HepG2 (cell line): Measurements from ENCODE around the gene LIPC. TPM values are rescaled to one million over a fixed set of nuclear protein-coding genes. Genes with fewer than 3 reads are reported as not detected.

Source experiments
- ATF7-NPFF ChIP-seq: sonication (generic); formaldehyde crosslinking; IDR thresholded peaks from 2 replicates; pipeline ENCODE4 v1.8.1; 2023; ENCODE audit warnings: mild to moderate bottlenecking, low read depth, missing genetic modification reagents, moderate library complexity
- HOMEZ ChIP-seq: IDR thresholded peaks from 2 replicates; pipeline ENCODE4 v1.6.1; 2016; ENCODE audit warnings: low read depth
- NBN ChIP-seq: fragments of 450-650 bp; conservative IDR thresholded peaks from 2 replicates; pipeline ENCODE4 v1.6.1; 2017
- PAXIP1 ChIP-seq: sonication (generic); formaldehyde crosslinking; conservative IDR thresholded peaks from 2 replicates; pipeline ENCODE4 v1.4.0; 2020; ENCODE audit warnings: mild to moderate bottlenecking, missing genetic modification reagents, moderate library complexity
- SP5 ChIP-seq: IDR thresholded peaks from 2 replicates; pipeline ENCODE4 v1.6.1; 2016; ENCODE audit warnings: low read depth, borderline replicate concordance
- ZBTB10 ChIP-seq: sonication (generic); formaldehyde crosslinking; IDR thresholded peaks from 2 replicates; pipeline ENCODE4 v1.4.0; 2020; ENCODE audit warnings: missing genetic modification reagents, borderline replicate concordance
- ZBTB34 ChIP-seq: sonication (generic); formaldehyde crosslinking; IDR thresholded peaks from 2 replicates; pipeline ENCODE4 v1.8.0; 2022; ENCODE audit warnings: mild to moderate bottlenecking, missing genetic modification reagents
- ZMYM3 ChIP-seq: sonication (generic); formaldehyde crosslinking; IDR thresholded peaks from 2 replicates; pipeline ENCODE4 v1.5.1; 2020; ENCODE audit warnings: mild to moderate bottlenecking, missing genetic modification reagents
- ZNF333 ChIP-seq: sonication (generic); formaldehyde crosslinking; IDR thresholded peaks from 2 replicates; pipeline ENCODE4 v1.4.0; 2020; ENCODE audit warnings: mild to moderate bottlenecking, missing genetic modification reagents, borderline replicate concordance
- ZNF576 ChIP-seq: sonication (generic); formaldehyde crosslinking; IDR thresholded peaks from 2 replicates; pipeline ENCODE4 v1.4.0; 2020; ENCODE audit warnings: mild to moderate bottlenecking, missing genetic modification reagents
- ZNF616 ChIP-seq: sonication (generic); formaldehyde crosslinking; IDR thresholded peaks from 2 replicates; pipeline ENCODE4 v1.5.0; 2020; ENCODE audit warnings: low read depth, mild to moderate bottlenecking, missing genetic modification reagents
- ZNF800 ChIP-seq: sonication (generic); formaldehyde crosslinking; IDR thresholded peaks from 2 replicates; pipeline ENCODE4 v1.4.0; 2020; ENCODE audit warnings: missing genetic modification reagents
- polyA plus RNA-seq, 8 experiments: library from polyadenylated mRNA; depleted of rRNA in 3 of 8; stranded (reverse) in 7 of 8; unstranded in 1 of 8; fragments of >200 nt; fragmentation: Illumina TruSeq in 4 of 8; extraction: Trizol in 4 of 8; gene quantifications; 2 replicates each; pipeline versions ENCODE4 v1.2.1 to v1.2.3, GENCODE V29; 2011 to 2016; ENCODE audit warnings: low read depth in 4 of 8, missing spikeins in 1 of 8, mixed read lengths in 1 of 8; ENCODE audit not compliant: insufficient read depth in 1 of 8
- total RNA-seq, 5 experiments: library from RNA; depleted of rRNA; stranded (reverse); fragments of >200 nt; fragmentation: Illumina TruSeq; extraction: Trizol; gene quantifications; 2 replicates each; pipeline ENCODE4 v1.2.3, GENCODE V29; 2016; ENCODE audit warnings: low read depth in 1 of 5

Gene LIPC
- total and polyA plus RNA-seq, 2 of the 13 experiments (the other 11 are each of a cell fraction or from before 2014, with no cell fraction given), result 26.0 to 38.0 TPM

- TF ChIP-seq ZBTB34 (CRISPR knock-in tag), result no peak
- no peak for TF ChIP-seq ZBTB10 (CRISPR knock-in tag)
- TF ChIP-seq NBN, result no peak
- no peak for TF ChIP-seq ZNF333 (CRISPR knock-in tag)
- no peak for TF ChIP-seq HOMEZ (CRISPR knock-in tag)
- TF ChIP-seq SP5 (CRISPR knock-in tag), result no peak
- no peak for TF ChIP-seq ZNF576 (CRISPR knock-in tag)
- no peak for TF ChIP-seq ATF7-NPFF
- no peak for TF ChIP-seq ZNF800
- TF ChIP-seq ZMYM3 (CRISPR knock-in tag), result peak; percentile 90
- no peak for TF ChIP-seq ZNF616
- no peak for TF ChIP-seq PAXIP1
These were observed 95.9 kb downstream of the LIPC start (continued) for GRCh38 chr15:58527573-58528187.
